Measurements from ENCODE around the gene CDC42BPA. TPM values are rescaled to one million over a fixed set of nuclear protein-coding genes. Genes with fewer than 3 reads are reported as not detected.
A peak's percentile ranks its signal among the peaks of the same experiment; 100 is the strongest.
"Not testable (repeated sequence)": the region's sequence is repeated elsewhere in the genome, so short reads cannot be mapped to it uniquely, and the experiment has no call there.

CDC42BPA gene
- total RNA-seq, 1 donor = 113 TPM

GRCh38 chr1:227245613-227246320 is 72.5 kb downstream of the CDC42BPA start:
- DNase-seq (ENCODE audit: low read depth) = no peak
- TF ChIP-seq, protein P1, sequence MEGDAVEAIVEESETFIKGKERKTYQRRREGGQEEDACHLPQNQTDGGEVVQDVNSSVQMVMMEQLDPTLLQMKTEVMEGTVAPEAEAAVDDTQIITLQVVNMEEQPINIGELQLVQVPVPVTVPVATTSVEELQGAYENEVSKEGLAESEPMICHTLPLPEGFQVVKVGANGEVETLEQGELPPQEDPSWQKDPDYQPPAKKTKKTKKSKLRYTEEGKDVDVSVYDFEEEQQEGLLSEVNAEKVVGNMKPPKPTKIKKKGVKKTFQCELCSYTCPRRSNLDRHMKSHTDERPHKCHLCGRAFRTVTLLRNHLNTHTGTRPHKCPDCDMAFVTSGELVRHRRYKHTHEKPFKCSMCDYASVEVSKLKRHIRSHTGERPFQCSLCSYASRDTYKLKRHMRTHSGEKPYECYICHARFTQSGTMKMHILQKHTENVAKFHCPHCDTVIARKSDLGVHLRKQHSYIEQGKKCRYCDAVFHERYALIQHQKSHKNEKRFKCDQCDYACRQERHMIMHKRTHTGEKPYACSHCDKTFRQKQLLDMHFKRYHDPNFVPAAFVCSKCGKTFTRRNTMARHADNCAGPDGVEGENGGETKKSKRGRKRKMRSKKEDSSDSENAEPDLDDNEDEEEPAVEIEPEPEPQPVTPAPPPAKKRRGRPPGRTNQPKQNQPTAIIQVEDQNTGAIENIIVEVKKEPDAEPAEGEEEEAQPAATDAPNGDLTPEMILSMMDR (IDR thresholded peaks at IDR 0.05; ENCODE audit: insufficient read depth, low read depth, low read length) = no peak
- no peak overlapping the region for H3K4me3 ChIP-seq (ENCODE audit: low read depth, low read length)

DNA sequence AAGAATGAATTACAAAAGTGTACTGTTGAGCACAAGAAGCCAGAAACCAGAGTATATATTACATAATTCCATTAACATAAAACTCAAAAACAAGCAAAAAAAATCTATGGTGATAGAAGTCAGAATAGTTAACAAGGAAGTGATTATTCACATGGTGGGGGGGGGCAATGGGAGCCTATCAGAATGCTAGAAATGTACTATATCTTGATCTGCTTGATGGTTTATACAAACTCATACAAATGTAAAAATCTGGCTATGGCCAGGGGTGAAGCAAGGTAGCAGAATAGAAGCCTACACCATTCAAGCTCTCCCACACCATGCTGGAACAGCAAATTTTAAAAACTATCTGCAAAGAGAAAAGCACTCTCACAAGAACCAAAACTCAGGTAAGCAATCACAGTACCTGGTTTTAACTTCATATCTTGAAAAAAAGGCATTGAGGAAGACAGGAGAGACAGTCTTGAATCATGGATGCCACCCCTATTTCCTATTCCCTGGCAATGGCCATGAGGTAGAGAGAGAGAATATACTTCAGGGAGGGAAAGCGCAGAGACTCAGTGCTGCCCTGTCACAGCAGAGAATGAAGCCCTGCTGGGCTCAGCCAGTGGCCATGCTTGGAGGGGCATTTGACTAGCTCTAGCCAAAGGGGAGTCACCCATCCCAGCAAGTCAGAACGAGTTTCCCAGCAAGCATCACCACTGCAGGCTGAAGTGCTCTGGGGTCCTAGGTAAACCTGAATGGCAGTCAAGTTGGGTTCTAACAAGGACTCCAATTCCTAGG is 73.8 kb downstream of the CDC42BPA start:
- TF ChIP-seq, protein P1 (IDR thresholded peaks at IDR 0.05; ENCODE audit: insufficient read depth, low read depth, low read length) = no peak
- DNase-seq (ENCODE audit: low read depth) = no peak
- H3K4me3 ChIP-seq (ENCODE audit: low read depth, low read length) = no peak overlapping the region

DNA sequence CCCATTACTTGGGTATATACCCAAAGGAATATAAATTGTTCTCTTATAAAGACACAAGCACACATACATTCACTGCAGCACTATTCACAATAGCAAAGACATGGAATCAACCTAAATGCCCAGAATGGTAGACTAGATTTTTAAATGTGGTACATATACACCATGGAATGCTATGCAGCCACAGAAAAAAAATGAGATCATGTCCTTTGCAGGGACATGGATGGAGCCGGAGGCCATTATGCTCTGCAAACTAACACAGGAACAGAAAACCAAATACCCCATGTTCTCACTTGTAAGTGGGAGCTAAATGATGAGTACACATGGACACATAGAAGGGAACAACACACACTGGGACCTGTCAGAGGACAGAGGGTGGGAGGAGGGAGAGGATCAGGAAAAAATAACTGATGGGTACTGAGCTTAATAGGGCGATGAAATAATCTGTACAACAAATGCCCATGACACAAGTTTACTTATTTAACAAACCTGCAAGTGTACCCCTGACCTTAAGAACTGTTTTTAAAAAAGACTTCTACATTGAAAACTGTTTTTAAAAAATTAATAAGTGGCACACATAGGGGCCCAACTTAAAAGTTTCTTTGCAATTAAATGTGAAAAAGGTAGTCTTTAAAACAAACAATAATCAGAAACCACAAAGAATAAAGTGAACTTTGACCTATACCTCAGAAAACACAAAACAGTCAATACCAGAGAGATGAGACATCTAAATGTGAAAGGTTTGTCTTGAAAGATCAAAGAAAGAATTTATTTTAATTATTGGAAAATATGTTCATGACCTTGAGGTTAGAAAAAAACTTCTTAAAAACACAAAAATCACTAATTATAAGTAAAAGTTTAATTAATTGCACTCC is 75.2 kb downstream of the CDC42BPA start:
- DNase-seq (ENCODE audit: low read depth) = no peak
- TF ChIP-seq, protein P1 (IDR thresholded peaks at IDR 0.05; ENCODE audit: insufficient read depth, low read depth, low read length) = no peak
- H3K4me3 ChIP-seq (ENCODE audit: low read depth, low read length) = no peak overlapping the region

- TF ChIP-seq, protein P1 (IDR thresholded peaks at IDR 0.05; ENCODE audit: insufficient read depth, low read depth, low read length) = no peak
- DNase-seq (ENCODE audit: low read depth) = no peak
- no peak overlapping the region for H3K4me3 ChIP-seq (ENCODE audit: low read depth, low read length)
These were observed 77.3 kb downstream of the CDC42BPA start for GRCh38 chr1:227240983-227241382.

- TF ChIP-seq, protein P1 (IDR thresholded peaks at IDR 0.05; ENCODE audit: insufficient read depth, low read depth, low read length) = peak; percentile 59
- peak; percentile 75 for DNase-seq (ENCODE audit: low read depth)
- H3K4me3 ChIP-seq (ENCODE audit: low read depth, low read length) = no peak overlapping the region
These were observed 83.3 kb downstream of the CDC42BPA start for GRCh38 chr1:227234998-227235405.

DNA sequence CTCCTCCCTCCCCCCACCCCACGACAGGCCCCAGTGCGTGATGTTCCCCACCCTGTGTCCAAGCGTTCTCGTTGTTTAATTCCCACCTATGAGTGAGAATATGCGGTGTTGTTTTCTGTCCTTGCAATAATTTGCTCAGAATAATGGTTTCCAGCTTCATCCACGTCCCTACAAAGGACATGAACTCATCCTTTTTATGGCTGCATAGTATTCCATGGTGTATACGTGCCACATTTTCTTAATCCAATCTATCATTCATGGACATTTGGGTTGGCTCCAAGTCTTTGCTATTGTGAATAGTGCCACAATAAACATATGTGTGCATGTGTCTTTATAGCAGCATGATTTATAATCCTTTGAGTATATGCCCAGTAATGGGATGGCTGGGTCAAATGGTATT is 87.2 kb downstream of the CDC42BPA start:
- not testable (repeated sequence) for DNase-seq (ENCODE audit: low read depth); H3K4me3 ChIP-seq (ENCODE audit: low read depth, low read length)

GRCh38 chr1:227228201-227228600 is 90.1 kb downstream of the CDC42BPA start:
- DNase-seq (ENCODE audit: low read depth) = no peak
- H3K4me3 ChIP-seq (ENCODE audit: low read depth, low read length) = no peak overlapping the region
- TF ChIP-seq, protein P1 (IDR thresholded peaks at IDR 0.05; ENCODE audit: insufficient read depth, low read depth, low read length) = no peak
